ENCODE data around the gene SMAP2.
A peak's percentile ranks its signal among the peaks of the same experiment; 100 is the strongest.

Gene SMAP2

GRCh38 chr1:40337443-40337842 is 36.1 kb upstream of the SMAP2 start:
- no peak overlapping the region for H3K4me3 ChIP-seq (ENCODE audit: low read depth, low read length)
- no peak for TF ChIP-seq ZNF274 (IDR thresholded peaks at IDR 0.05; ENCODE audit: low read length)
- no peak for TF ChIP-seq ZNF274 (tag by site-specific recombination; IDR thresholded peaks at IDR 0.05; ENCODE audit: borderline replicate concordance)
- H3K4me1 ChIP-seq (ENCODE audit: control insufficient read depth, insufficient read depth, low read length), result no peaks in the 10 kb centered on the region
- no peaks in the 10 kb centered on the region for H3K36me3 ChIP-seq (ENCODE audit: control insufficient read depth in 2 of 2, insufficient read depth in 1 of 2, low read length in 2 of 2)
- H3K27ac ChIP-seq (ENCODE audit: extremely low read depth, low read depth, low read length), result no peak overlapping the region
- POLR2A ChIA-PET, result interaction anchor here (1.8 kb wide), 1 partner anchor 193 kb away, joined by 4 read pairs; no protein-coding TSS in a partner anchor
- CTCF ChIA-PET, result interaction anchor here (0.6 to 7.1 kb wide), 21 partner anchors 9 to 615 kb away, joined by 3 to 132 read pairs (median 8); no protein-coding TSS in a partner anchor
- H3K9me3 ChIP-seq (ENCODE audit: control insufficient read depth, insufficient read depth, low read depth, low read length), result no peaks in the 10 kb centered on the region

GRCh38 chr1:40338745-40339419 is 34.6 kb upstream of the SMAP2 start:
- POLR2A ChIA-PET, result interaction anchor here (0.5 to 1.8 kb wide), 3 partner anchors 14 to 194 kb away, joined by 4 read pairs; no protein-coding TSS in a partner anchor
- Histone ChIP-seq H3K9me3 (ENCODE audit: control insufficient read depth, insufficient read depth, low read depth, low read length) (no peaks in the 10 kb centered on the region), H3K36me3 (ENCODE audit: control insufficient read depth in 2 of 2, insufficient read depth in 1 of 2, low read length in 2 of 2) (no peaks in the 10 kb centered on the region), H3K4me1 (ENCODE audit: control insufficient read depth, insufficient read depth, low read length) (no peaks in the 10 kb centered on the region), H3K4me3 (ENCODE audit: low read depth, low read length) (no peak overlapping the region), H3K27ac (ENCODE audit: extremely low read depth, low read depth, low read length) (no peak overlapping the region)
- CTCF ChIA-PET, result interaction anchor here (0.5 to 7.1 kb wide), 70 partner anchors 9 to 921 kb away, joined by 3 to 132 read pairs (median 4); no protein-coding TSS in a partner anchor
- TF ChIP-seq TCF7L2 (IDR thresholded peaks at IDR 0.05; ENCODE audit: borderline replicate concordance, low read depth, low read length), result no peak
- no peak for TF ChIP-seq GFI1B (tag by site-specific recombination; IDR thresholded peaks at IDR 0.05)
- TF ChIP-seq CTCF (tag by site-specific recombination; IDR thresholded peaks at IDR 0.05), result peak; percentile 91
- TF ChIP-seq ZNF623 (tag by site-specific recombination; IDR thresholded peaks at IDR 0.05), result no peak
- no peak for TF ChIP-seq HOXD13 (CRISPR knock-in tag; IDR thresholded peaks at IDR 0.05; ENCODE audit: borderline replicate concordance)
- no peak for TF ChIP-seq ZNF121 (tag by site-specific recombination; IDR thresholded peaks at IDR 0.05)
- no peak for TF ChIP-seq ZNF830 (tag by site-specific recombination; IDR thresholded peaks at IDR 0.05; ENCODE audit: low read depth)
- TF ChIP-seq KLF8 (tag by site-specific recombination; IDR thresholded peaks at IDR 0.05), result no peak
- TF ChIP-seq SCRT2 (tag by site-specific recombination; IDR thresholded peaks at IDR 0.05), result peak; percentile 99
- TF ChIP-seq, protein P1, sequence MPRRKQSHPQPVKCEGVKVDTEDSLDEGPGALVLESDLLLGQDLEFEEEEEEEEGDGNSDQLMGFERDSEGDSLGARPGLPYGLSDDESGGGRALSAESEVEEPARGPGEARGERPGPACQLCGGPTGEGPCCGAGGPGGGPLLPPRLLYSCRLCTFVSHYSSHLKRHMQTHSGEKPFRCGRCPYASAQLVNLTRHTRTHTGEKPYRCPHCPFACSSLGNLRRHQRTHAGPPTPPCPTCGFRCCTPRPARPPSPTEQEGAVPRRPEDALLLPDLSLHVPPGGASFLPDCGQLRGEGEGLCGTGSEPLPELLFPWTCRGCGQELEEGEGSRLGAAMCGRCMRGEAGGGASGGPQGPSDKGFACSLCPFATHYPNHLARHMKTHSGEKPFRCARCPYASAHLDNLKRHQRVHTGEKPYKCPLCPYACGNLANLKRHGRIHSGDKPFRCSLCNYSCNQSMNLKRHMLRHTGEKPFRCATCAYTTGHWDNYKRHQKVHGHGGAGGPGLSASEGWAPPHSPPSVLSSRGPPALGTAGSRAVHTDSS (tag by site-specific recombination; IDR thresholded peaks at IDR 0.05), result no peak
- no peak for TF ChIP-seq OVOL3 (tag by site-specific recombination; IDR thresholded peaks at IDR 0.05)
- no peak for TF ChIP-seq GLIS1 (tag by site-specific recombination; IDR thresholded peaks at IDR 0.05)
- TF ChIP-seq ZNF211 (tag by site-specific recombination; IDR thresholded peaks at IDR 0.05; ENCODE audit: low read depth), result no peak
- TF ChIP-seq ZNF214 (tag by site-specific recombination; IDR thresholded peaks at IDR 0.05; ENCODE audit: borderline replicate concordance), result no peak
- TF ChIP-seq ZNF701 (tag by site-specific recombination; IDR thresholded peaks at IDR 0.05), result peak; percentile 60; the same call in 1 of the 2 replicates
- no peak for TF ChIP-seq GLIS2 (tag by site-specific recombination; IDR thresholded peaks at IDR 0.05)
- TF ChIP-seq SP7 (tag by site-specific recombination; IDR thresholded peaks at IDR 0.05), result peak; percentile 18; the same call in 1 of the 2 replicates
- TF ChIP-seq SALL2 (tag by site-specific recombination; IDR thresholded peaks at IDR 0.05; ENCODE audit: borderline replicate concordance), result no peak
- no peak for TF ChIP-seq ZNF549 (tag by site-specific recombination; IDR thresholded peaks at IDR 0.05)
- no peak for TF ChIP-seq ZNF530 (tag by site-specific recombination; IDR thresholded peaks at IDR 0.05; ENCODE audit: low read depth)
- TF ChIP-seq ZNF416 (tag by site-specific recombination; IDR thresholded peaks at IDR 0.05), result no peak
- TF ChIP-seq ZNF449 (tag by site-specific recombination; IDR thresholded peaks at IDR 0.05), result no peak
- TF ChIP-seq ZEB2 (tag by site-specific recombination; IDR thresholded peaks at IDR 0.05), result 0 out of 2 replicates have a peak, but pooled peaks have one; percentile 23
- TF ChIP-seq BCL11B (tag by site-specific recombination; IDR thresholded peaks at IDR 0.05; ENCODE audit: low read depth), result no peak
- TF ChIP-seq ZBTB44 (tag by site-specific recombination; IDR thresholded peaks at IDR 0.05), result no peak
- no peak for TF ChIP-seq MEIS1 (CRISPR knock-in tag; IDR thresholded peaks at IDR 0.05; ENCODE audit: borderline replicate concordance)
- TF ChIP-seq ZNF146 (tag by site-specific recombination; IDR thresholded peaks at IDR 0.05), result no peak
- no peak for TF ChIP-seq ZFP69B (tag by site-specific recombination; IDR thresholded peaks at IDR 0.05)
